ENCODE results near the gene RBPJ. TPM values are rescaled to one million over a fixed set of nuclear protein-coding genes. Genes with fewer than 3 reads are reported as not detected.

The RBPJ gene
- total RNA-seq, 1 donor from 2014 or later: 120 TPM

DNA sequence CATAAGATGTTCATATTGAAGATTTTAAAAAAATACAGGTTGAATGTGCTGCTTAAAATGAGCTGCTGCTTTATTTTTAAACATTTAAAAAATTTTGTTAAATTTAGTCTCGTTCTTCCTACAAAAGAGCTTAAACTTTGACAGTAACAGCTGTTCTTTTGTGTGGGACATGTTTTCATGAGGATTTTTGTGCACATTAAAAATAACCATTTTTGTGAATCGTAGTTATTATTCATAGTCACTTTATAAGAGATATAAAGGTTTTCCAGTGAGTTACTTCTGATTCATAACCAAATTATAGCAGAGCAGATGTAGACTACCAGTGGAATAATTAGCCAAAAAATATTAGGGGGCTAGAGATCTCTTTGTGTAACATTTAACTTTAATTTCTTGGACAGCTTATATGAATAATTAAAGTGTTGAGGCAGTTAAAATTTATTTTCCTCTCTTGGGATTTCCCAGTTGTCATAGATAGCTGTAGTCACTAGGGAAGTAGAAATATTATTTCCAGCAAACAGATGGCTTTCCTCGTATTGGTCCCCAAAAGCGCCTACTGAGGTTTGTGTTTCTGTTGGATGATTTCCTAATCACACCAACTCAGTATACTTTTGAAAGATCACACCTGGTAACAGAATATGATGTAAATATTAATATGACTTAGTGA lies 24.2 kb downstream of the RBPJ start:
- Histone ChIP-seq H3K4me1 (peaks cover 19% of the 10 kb centered on the region), H3K9me3 (ENCODE audit: low read depth) (no peaks in the 10 kb centered on the region), H4K20me1 (ENCODE audit: low read depth) (peaks cover 84% of the 10 kb centered on the region), H3K27ac (no peak overlapping the region), H3K27me3 (no peaks in the 10 kb centered on the region), H2AFZ (replicated peaks) (no peak overlapping the region), H3K79me2 (ENCODE audit: low read depth) (peaks cover 100% of the 10 kb centered on the region), H3K4me2 (no peak overlapping the region), H3K4me3 (no peak overlapping the region), H3F3A (ENCODE audit: low read depth) (peaks cover 4% of the 10 kb centered on the region), H3K36me3 (no peaks in the 10 kb centered on the region), H3K9ac (no peak overlapping the region)
- DNase-seq (ENCODE audit: low spot score): no peak
- TF ChIP-seq EZH2phosphoT487 (IDR thresholded peaks at IDR 0.05): no peak
- TF ChIP-seq EZH2 (IDR thresholded peaks at IDR 0.05): no peak
- TF ChIP-seq, protein P1, sequence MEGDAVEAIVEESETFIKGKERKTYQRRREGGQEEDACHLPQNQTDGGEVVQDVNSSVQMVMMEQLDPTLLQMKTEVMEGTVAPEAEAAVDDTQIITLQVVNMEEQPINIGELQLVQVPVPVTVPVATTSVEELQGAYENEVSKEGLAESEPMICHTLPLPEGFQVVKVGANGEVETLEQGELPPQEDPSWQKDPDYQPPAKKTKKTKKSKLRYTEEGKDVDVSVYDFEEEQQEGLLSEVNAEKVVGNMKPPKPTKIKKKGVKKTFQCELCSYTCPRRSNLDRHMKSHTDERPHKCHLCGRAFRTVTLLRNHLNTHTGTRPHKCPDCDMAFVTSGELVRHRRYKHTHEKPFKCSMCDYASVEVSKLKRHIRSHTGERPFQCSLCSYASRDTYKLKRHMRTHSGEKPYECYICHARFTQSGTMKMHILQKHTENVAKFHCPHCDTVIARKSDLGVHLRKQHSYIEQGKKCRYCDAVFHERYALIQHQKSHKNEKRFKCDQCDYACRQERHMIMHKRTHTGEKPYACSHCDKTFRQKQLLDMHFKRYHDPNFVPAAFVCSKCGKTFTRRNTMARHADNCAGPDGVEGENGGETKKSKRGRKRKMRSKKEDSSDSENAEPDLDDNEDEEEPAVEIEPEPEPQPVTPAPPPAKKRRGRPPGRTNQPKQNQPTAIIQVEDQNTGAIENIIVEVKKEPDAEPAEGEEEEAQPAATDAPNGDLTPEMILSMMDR (IDR thresholded peaks at IDR 0.05): no peak
- Mint-ChIP-seq H3K4me3 (no peak overlapping the region), H3K27ac (no peak overlapping the region), H3K36me3 (peaks cover 28% of the 10 kb centered on the region), H3K9me3 (peaks cover 2% of the 10 kb centered on the region), H3K27me3 (ENCODE audit: insufficient read depth, low read depth) (no peaks in the 10 kb centered on the region), H3K4me1 (peaks cover 2% of the 10 kb centered on the region)

DNA sequence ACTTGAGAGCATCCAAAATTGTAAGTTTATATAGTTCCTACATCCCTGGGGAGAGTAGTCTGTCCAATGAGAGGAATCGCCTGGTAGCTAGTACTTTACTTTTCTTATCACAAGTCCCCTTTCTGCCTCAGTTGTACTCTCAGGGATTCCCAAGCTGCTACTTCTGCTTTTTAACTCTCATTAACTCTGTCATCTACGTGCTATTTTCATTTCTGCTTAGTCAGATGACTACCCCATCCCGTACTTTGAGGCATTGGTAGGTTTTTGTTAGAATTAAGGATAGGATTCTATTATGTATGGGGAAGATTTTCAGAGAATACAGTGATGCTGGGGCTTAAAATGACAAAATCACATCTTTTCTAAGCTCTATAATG lies 24.7 kb downstream of the RBPJ start:
- peaks cover 2% of the 10 kb centered on the region for H3K4me1 Mint-ChIP-seq
- peaks cover 28% of the 10 kb centered on the region for H3K36me3 Mint-ChIP-seq
- no peak overlapping the region for H3K4me3 Mint-ChIP-seq
- Histone ChIP-seq H3F3A (ENCODE audit: low read depth) (peaks cover 4% of the 10 kb centered on the region), H3K27me3 (no peaks in the 10 kb centered on the region), H4K20me1 (ENCODE audit: low read depth) (peaks cover 85% of the 10 kb centered on the region), H3K4me1 (peaks cover 19% of the 10 kb centered on the region), H2AFZ (replicated peaks) (no peak overlapping the region), H3K9me3 (ENCODE audit: low read depth) (no peaks in the 10 kb centered on the region), H3K36me3 (no peaks in the 10 kb centered on the region), H3K4me3 (no peak overlapping the region), H3K79me2 (ENCODE audit: low read depth) (peaks cover 100% of the 10 kb centered on the region), H3K27ac (no peak overlapping the region), H3K4me2 (peak overlapping the region; percentile 23), H3K9ac (no peak overlapping the region)
- peaks cover 2% of the 10 kb centered on the region for H3K9me3 Mint-ChIP-seq
- DNase-seq (ENCODE audit: low spot score): no peak
- H3K27ac Mint-ChIP-seq: no peak overlapping the region
- H3K27me3 Mint-ChIP-seq (ENCODE audit: insufficient read depth, low read depth): no peaks in the 10 kb centered on the region
- TF ChIP-seq, protein P1 (IDR thresholded peaks at IDR 0.05): no peak
- TF ChIP-seq EZH2 (IDR thresholded peaks at IDR 0.05): no peak
- no peak for TF ChIP-seq EZH2phosphoT487 (IDR thresholded peaks at IDR 0.05)

DNA sequence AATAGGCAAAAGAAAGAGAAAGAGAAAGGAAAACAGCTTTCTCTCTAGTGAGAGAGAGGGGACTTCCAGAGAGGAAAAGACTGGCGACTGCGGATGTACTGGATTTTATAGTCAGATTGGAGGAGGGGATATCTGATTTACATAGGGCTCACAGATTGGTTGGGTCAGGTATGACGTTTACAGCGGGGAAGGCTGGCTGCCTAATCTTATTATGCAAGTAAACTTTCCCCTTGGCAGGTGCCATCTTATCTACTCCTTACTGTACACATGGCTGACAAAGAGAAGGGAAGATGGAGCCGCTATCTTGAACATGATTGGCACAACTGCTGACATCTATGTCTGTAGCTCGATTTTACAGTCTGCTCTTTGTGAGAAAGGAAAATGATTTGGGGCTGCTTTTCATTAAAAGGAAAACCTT lies 25.4 kb downstream of the RBPJ start:
- Histone ChIP-seq H3K4me2 (no peak overlapping the region), H3K4me1 (peaks cover 17% of the 10 kb centered on the region), H3K27me3 (no peaks in the 10 kb centered on the region), H3K79me2 (ENCODE audit: low read depth) (peaks cover 100% of the 10 kb centered on the region), H3K9ac (no peak overlapping the region), H2AFZ (replicated peaks) (no peak overlapping the region), H3K4me3 (no peak overlapping the region), H3F3A (ENCODE audit: low read depth) (peaks cover 4% of the 10 kb centered on the region), H3K9me3 (ENCODE audit: low read depth) (no peaks in the 10 kb centered on the region), H3K36me3 (no peaks in the 10 kb centered on the region), H3K27ac (no peak overlapping the region), H4K20me1 (ENCODE audit: low read depth) (peaks cover 81% of the 10 kb centered on the region)
- Mint-ChIP-seq H3K27ac (no peak overlapping the region), H3K36me3 (peaks cover 24% of the 10 kb centered on the region), H3K27me3 (ENCODE audit: insufficient read depth, low read depth) (no peaks in the 10 kb centered on the region), H3K4me3 (no peak overlapping the region), H3K9me3 (peaks cover 2% of the 10 kb centered on the region), H3K4me1 (no peaks in the 10 kb centered on the region)
- no peak for TF ChIP-seq EZH2 (IDR thresholded peaks at IDR 0.05)
- TF ChIP-seq, protein P1 (IDR thresholded peaks at IDR 0.05): no peak
- TF ChIP-seq EZH2phosphoT487 (IDR thresholded peaks at IDR 0.05): no peak
- DNase-seq (ENCODE audit: low spot score): peak; percentile 39
